DND-41 (cell line): Measurements from ENCODE around the gene RENBP.

Experiments used
- ATAC-seq: fragments of 200-7000 bp; cut with Tn5 transposase; 3 replicates; pipeline ENCODE4 v1.9.1; 2021; ENCODE audit warnings: low read depth; ENCODE audit not compliant: insufficient read depth
- DNase-seq: peaks from one replicate; pipeline ENCODE4 v3.0.0-alpha.2; 2020
- H2AFZ ChIP-seq: 2 replicates; pipeline ENCODE4 v1.6.0; 2012; ENCODE audit warnings: low read depth, low read length
- H3K27ac ChIP-seq: 2 replicates; pipeline ENCODE4 v1.5.1; 2012; ENCODE audit warnings: low read length, inconsistent platforms
- H3K27me3 ChIP-seq: fragments of 200-600 bp; sonication (generic); 2 replicates; pipeline ENCODE4 v1.6.0; 2012; ENCODE audit warnings: low read length, mild to moderate bottlenecking, inconsistent platforms; ENCODE audit not compliant: insufficient read depth, poor library complexity
- H3K36me3 ChIP-seq: 2 replicates; pipeline ENCODE4 v1.5.1; 2012; ENCODE audit warnings: low read length, inconsistent platforms; ENCODE audit not compliant: insufficient read depth
- H3K4me1 ChIP-seq: 2 replicates; pipeline ENCODE4 v1.5.1; 2012; ENCODE audit warnings: mild to moderate bottlenecking, low read length; ENCODE audit not compliant: insufficient read depth
- H3K4me2 ChIP-seq: 2 replicates; pipeline ENCODE4 v1.6.0; 2012; ENCODE audit warnings: mild to moderate bottlenecking, moderate library complexity, low read length, inconsistent platforms; ENCODE audit not compliant: insufficient read depth
- H3K4me3 ChIP-seq, 2 experiments: fragments of 200-600 bp in 1 of 2; shearing (Covaris generic) in 1 of 2; 2 replicates each; pipeline ENCODE4 v1.5.1; 2012 to 2016; ENCODE audit warnings: inconsistent platforms in 2 of 2, low read length in 2 of 2, mild to moderate bottlenecking in 2 of 2, low read depth in 1 of 2, moderate library complexity in 1 of 2
- H3K79me2 ChIP-seq: 2 replicates; pipeline ENCODE4 v1.6.0; 2012; ENCODE audit warnings: low read length, inconsistent platforms; ENCODE audit not compliant: insufficient read depth
- H3K9ac ChIP-seq: 2 replicates; pipeline ENCODE4 v1.6.0; 2012; ENCODE audit warnings: low read depth, mild to moderate bottlenecking, inconsistent platforms, low read length, moderate library complexity
- H3K9me3 ChIP-seq: 2 replicates; pipeline ENCODE4 v1.5.1; 2012; ENCODE audit warnings: low read length, moderate library complexity, mild to moderate bottlenecking, inconsistent platforms; ENCODE audit not compliant: insufficient read depth, severe bottlenecking
- H4K20me1 ChIP-seq: 2 replicates; pipeline ENCODE4 v1.6.0; 2012; ENCODE audit warnings: low read length; ENCODE audit not compliant: insufficient read depth
- EZH2 ChIP-seq: IDR thresholded peaks from 3 replicates; pipeline ENCODE4 v1.6.1; 2012; ENCODE audit warnings: borderline replicate concordance, low read depth, mild to moderate bottlenecking, moderate library complexity, low read length, inconsistent platforms; ENCODE audit not compliant: severe bottlenecking
- TF ChIP-seq, protein P1 (sequence below): IDR thresholded peaks from 2 replicates; pipeline ENCODE4 v1.5.1; 2012; ENCODE audit warnings: borderline replicate concordance, low read length, moderate library complexity, mild to moderate bottlenecking; ENCODE audit not compliant: poor library complexity, severe bottlenecking; ENCODE audit errors: extremely low read depth

RENBP gene

GRCh38 chrX:153937056-153937455 is 7.4 kb downstream of the RENBP start:
- Histone ChIP-seq H4K20me1 (no peaks in the 10 kb centered on the region), H3K79me2 (peaks cover 28% of the 10 kb centered on the region), H2AFZ (no peak overlapping the region), H3K27ac (no peak overlapping the region), H3K4me2 (no peak overlapping the region), H3K27me3 (no peaks in the 10 kb centered on the region), H3K4me1 (peaks cover 30% of the 10 kb centered on the region), H3K36me3 (peaks cover 12% of the 10 kb centered on the region), H3K9ac (no peak overlapping the region), H3K4me3 (no peak overlapping the region), H3K9me3 (no peaks in the 10 kb centered on the region)
- DNase-seq (no peak), ATAC-seq (no peak)
- TF ChIP-seq, protein P1, sequence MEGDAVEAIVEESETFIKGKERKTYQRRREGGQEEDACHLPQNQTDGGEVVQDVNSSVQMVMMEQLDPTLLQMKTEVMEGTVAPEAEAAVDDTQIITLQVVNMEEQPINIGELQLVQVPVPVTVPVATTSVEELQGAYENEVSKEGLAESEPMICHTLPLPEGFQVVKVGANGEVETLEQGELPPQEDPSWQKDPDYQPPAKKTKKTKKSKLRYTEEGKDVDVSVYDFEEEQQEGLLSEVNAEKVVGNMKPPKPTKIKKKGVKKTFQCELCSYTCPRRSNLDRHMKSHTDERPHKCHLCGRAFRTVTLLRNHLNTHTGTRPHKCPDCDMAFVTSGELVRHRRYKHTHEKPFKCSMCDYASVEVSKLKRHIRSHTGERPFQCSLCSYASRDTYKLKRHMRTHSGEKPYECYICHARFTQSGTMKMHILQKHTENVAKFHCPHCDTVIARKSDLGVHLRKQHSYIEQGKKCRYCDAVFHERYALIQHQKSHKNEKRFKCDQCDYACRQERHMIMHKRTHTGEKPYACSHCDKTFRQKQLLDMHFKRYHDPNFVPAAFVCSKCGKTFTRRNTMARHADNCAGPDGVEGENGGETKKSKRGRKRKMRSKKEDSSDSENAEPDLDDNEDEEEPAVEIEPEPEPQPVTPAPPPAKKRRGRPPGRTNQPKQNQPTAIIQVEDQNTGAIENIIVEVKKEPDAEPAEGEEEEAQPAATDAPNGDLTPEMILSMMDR = no peak
- TF ChIP-seq EZH2 = no peak

DNA sequence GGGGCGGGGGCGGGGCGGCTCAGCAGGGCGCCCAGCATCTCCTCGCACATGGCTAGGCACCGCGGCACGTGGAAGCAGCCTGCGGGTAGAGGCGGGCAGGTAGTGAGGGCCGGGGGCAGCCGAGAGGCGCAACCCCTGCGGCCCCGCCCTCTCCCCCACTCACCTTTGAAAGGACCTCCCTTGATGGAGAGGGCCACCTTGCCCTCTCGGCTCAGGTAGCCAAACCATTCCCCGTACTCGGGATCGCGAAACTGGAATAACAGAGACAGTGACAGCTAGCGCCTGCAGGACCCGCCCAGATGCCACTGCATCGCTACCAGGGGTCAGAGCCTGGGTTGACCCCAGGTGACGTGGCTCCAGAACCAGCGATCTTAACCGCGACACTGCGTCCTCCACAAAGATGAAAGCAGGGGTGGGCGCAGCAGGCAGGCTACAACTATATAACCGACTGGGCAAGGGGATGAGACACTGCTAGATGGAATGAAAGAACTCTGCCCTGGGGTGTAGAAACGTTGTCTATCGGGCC is 9.1 kb downstream of the RENBP start:
- peak overlapping the region; percentile 11 to 68; a peak in 3 of 4 replicates for H3K4me3 ChIP-seq
- no peaks in the 10 kb centered on the region for H3K9me3 ChIP-seq
- H3K4me1 ChIP-seq = peaks cover 47% of the 10 kb centered on the region
- peaks cover 29% of the 10 kb centered on the region for H3K36me3 ChIP-seq
- peak; percentile 15; the same call in 2 of the 3 replicates for ATAC-seq
- DNase-seq = no peak
- H3K27me3 ChIP-seq = no peaks in the 10 kb centered on the region
- H3K4me2 ChIP-seq = peak overlapping the region; percentile 63
- TF ChIP-seq EZH2 = no peak
- peaks cover 34% of the 10 kb centered on the region for H3K79me2 ChIP-seq
- H3K9ac ChIP-seq = peak overlapping the region; percentile 58
- peak overlapping the region; percentile 2; the same call in 1 of the 2 replicates for H2AFZ ChIP-seq
- H4K20me1 ChIP-seq = no peaks in the 10 kb centered on the region
- peak overlapping the region; percentile 73 for H3K27ac ChIP-seq

DNA sequence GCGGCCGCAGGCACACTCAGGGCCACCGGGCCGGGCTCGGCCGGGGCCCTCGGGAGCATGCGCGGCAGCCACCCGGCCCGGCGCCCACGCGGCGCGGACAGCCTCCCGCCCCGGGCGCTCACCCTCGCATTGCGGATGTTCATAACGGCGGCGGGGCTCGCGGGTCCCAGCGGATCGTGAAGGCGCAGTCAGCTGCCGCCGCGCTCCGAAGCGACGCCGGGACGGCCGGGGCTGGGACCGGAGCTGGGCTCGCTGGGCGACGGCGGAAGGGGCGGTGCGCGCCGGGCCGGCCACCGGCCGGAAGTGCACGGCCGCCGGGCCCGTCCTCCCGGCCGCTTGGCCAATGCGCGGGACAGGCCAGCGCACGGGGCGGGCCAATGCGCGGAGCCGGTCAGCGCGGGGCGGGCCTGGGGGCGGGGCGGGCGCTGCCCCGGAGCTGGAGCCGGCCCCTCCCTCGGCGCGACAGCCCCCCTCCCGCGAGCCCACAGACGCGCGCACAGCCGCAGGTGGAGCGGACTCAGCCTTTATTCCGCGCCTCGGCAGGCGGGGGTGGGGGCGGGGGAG is 9.6 kb downstream of the RENBP start, which contains the start of gene NAA10:
NAA10 (minus strand) TSS at position 276 of the 564 bp plus-strand sequence; CDS start at position 143, 133 bp downstream.
- ATAC-seq (peak; percentile 73), DNase-seq (peak; percentile 76)
- Histone ChIP-seq H3K27ac (peak within 1 kb of the TSS; percentile 77), H3K9ac (peak within 1 kb of the TSS; percentile 73), H3K4me3 (peak within 1 kb of the TSS; percentile 37 to 68; a peak in 3 of 4 replicates), H2AFZ (peak within 1 kb of the TSS; percentile 49), H3K9me3 (no peaks in the 10 kb centered on the region), H3K79me2 (peaks cover 37% of the 10 kb centered on the region), H3K4me1 (peaks cover 52% of the 10 kb centered on the region), H3K36me3 (peaks cover 34% of the 10 kb centered on the region), H4K20me1 (no peaks in the 10 kb centered on the region), H3K4me2 (peak within 1 kb of the TSS; percentile 63), H3K27me3 (no peaks in the 10 kb centered on the region)
- TF ChIP-seq EZH2 = no peak
- TF ChIP-seq, protein P1 = no peak

GRCh38 chrX:153934148-153934761 is 10.2 kb downstream of the RENBP start:
- H3K4me3 ChIP-seq = peak overlapping the region; percentile 37 to 68; a peak in 3 of 4 replicates
- TF ChIP-seq EZH2 = no peak
- TF ChIP-seq, protein P1 = no peak
- peaks cover 40% of the 10 kb centered on the region for H3K36me3 ChIP-seq
- H3K9ac ChIP-seq = peak overlapping the region; percentile 73
- H3K4me1 ChIP-seq = peaks cover 58% of the 10 kb centered on the region
- no peaks in the 10 kb centered on the region for H3K9me3 ChIP-seq
- H3K4me2 ChIP-seq = peak overlapping the region; percentile 63
- DNase-seq = no peak
- H3K27me3 ChIP-seq = no peaks in the 10 kb centered on the region
- peak overlapping the region; percentile 77 for H3K27ac ChIP-seq
- ATAC-seq = peak; percentile 17
- no peaks in the 10 kb centered on the region for H4K20me1 ChIP-seq
- H3K79me2 ChIP-seq = peaks cover 42% of the 10 kb centered on the region
- peak overlapping the region; percentile 49 for H2AFZ ChIP-seq
